Measurements from ENCODE around the gene ADAMTS7. TPM values are rescaled to one million over a fixed set of nuclear protein-coding genes. Genes with fewer than 3 reads are reported as not detected.
"Not testable (repeated sequence)": the region's sequence is repeated elsewhere in the genome, so short reads cannot be mapped to it uniquely, and the experiment has no call there.

The ADAMTS7 gene
- polyA plus RNA-seq, 1 donor from 2014 or later = 31.5 TPM

GRCh38 chr15:78762386-78762961 lies 48.8 kb downstream of the ADAMTS7 start:
- not testable (repeated sequence) for H3K4me3 ChIP-seq (ENCODE audit: low read length); H3K27ac ChIP-seq (ENCODE audit: low read length); H3F3A ChIP-seq (ENCODE audit: insufficient read depth, low read length, poor library complexity, severe bottlenecking); H3K9me2 ChIP-seq (ENCODE audit: insufficient read depth, low read length); H2AFZ ChIP-seq (ENCODE audit: low read depth, low read length); H3K9me3 ChIP-seq (ENCODE audit: low read length); H3K27me3 ChIP-seq (ENCODE audit: insufficient read depth, low read depth, low read length); H3K9ac ChIP-seq (ENCODE audit: low read length); H3K36me3 ChIP-seq (ENCODE audit: insufficient read depth, low read length); H3K79me2 ChIP-seq (replicated peaks; ENCODE audit: insufficient read depth, low read length); H4K20me1 ChIP-seq (ENCODE audit: insufficient read depth); H3K4me2 ChIP-seq (ENCODE audit: low read length)

GRCh38 chr15:78761891-78762385 lies 49.3 kb downstream of the ADAMTS7 start:
- Histone ChIP-seq H3K9me3 (ENCODE audit: low read length) (no peaks in the 10 kb centered on the region), H3K9ac (ENCODE audit: low read length) (no peak overlapping the region), H3K27ac (ENCODE audit: low read length) (no peak overlapping the region), H3K4me2 (ENCODE audit: low read length) (no peak overlapping the region), H3F3A (ENCODE audit: insufficient read depth, low read length, poor library complexity, severe bottlenecking) (no peaks in the 10 kb centered on the region), H3K9me2 (ENCODE audit: insufficient read depth, low read length) (no peaks in the 10 kb centered on the region), H3K27me3 (ENCODE audit: insufficient read depth, low read depth, low read length) (no peaks in the 10 kb centered on the region), H2AFZ (ENCODE audit: low read depth, low read length) (no peak overlapping the region), H3K4me3 (ENCODE audit: low read length) (no peak overlapping the region), H4K20me1 (ENCODE audit: insufficient read depth) (no peaks in the 10 kb centered on the region), H3K79me2 (replicated peaks; ENCODE audit: insufficient read depth, low read length) (no peaks in the 10 kb centered on the region), H3K36me3 (ENCODE audit: insufficient read depth, low read length) (no peaks in the 10 kb centered on the region)
- TF ChIP-seq EZH2 (IDR thresholded peaks at IDR 0.05; ENCODE audit: borderline replicate concordance, insufficient read depth, low read length, poor library complexity, severe bottlenecking) = no peak
- TF ChIP-seq EP300 (conservative IDR thresholded peaks at IDR 0.05; ENCODE audit: poor library complexity, severe bottlenecking) = no peak
- TF ChIP-seq, protein P1, sequence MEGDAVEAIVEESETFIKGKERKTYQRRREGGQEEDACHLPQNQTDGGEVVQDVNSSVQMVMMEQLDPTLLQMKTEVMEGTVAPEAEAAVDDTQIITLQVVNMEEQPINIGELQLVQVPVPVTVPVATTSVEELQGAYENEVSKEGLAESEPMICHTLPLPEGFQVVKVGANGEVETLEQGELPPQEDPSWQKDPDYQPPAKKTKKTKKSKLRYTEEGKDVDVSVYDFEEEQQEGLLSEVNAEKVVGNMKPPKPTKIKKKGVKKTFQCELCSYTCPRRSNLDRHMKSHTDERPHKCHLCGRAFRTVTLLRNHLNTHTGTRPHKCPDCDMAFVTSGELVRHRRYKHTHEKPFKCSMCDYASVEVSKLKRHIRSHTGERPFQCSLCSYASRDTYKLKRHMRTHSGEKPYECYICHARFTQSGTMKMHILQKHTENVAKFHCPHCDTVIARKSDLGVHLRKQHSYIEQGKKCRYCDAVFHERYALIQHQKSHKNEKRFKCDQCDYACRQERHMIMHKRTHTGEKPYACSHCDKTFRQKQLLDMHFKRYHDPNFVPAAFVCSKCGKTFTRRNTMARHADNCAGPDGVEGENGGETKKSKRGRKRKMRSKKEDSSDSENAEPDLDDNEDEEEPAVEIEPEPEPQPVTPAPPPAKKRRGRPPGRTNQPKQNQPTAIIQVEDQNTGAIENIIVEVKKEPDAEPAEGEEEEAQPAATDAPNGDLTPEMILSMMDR (IDR thresholded peaks at IDR 0.05; ENCODE audit: poor library complexity, severe bottlenecking) = no peak
- TF ChIP-seq SMC3 (conservative IDR thresholded peaks at IDR 0.05; ENCODE audit: poor library complexity) = no peak
- TF ChIP-seq TAF1 (IDR thresholded peaks at IDR 0.05; ENCODE audit: low read depth) = no peak
- no peak for TF ChIP-seq RAD21 (conservative IDR thresholded peaks at IDR 0.05)
- no peak for TF ChIP-seq REST (IDR thresholded peaks at IDR 0.05; ENCODE audit: borderline replicate concordance)
- TF ChIP-seq POLR2AphosphoS5 (IDR thresholded peaks at IDR 0.05) = no peak
- no peak for TF ChIP-seq MXI1 (conservative IDR thresholded peaks at IDR 0.05; ENCODE audit: poor library complexity, severe bottlenecking)

GRCh38 chr15:78761475-78761874 lies 49.8 kb downstream of the ADAMTS7 start:
- H3K9me2 ChIP-seq (ENCODE audit: insufficient read depth, low read length); H3K79me2 ChIP-seq (replicated peaks; ENCODE audit: insufficient read depth, low read length); H3K9me3 ChIP-seq (ENCODE audit: low read length); H3K27me3 ChIP-seq (ENCODE audit: insufficient read depth, low read depth, low read length); H3K27ac ChIP-seq (ENCODE audit: low read length); H2AFZ ChIP-seq (ENCODE audit: low read depth, low read length); H3K9ac ChIP-seq (ENCODE audit: low read length); H4K20me1 ChIP-seq (ENCODE audit: insufficient read depth); H3K4me2 ChIP-seq (ENCODE audit: low read length); H3F3A ChIP-seq (ENCODE audit: insufficient read depth, low read length, poor library complexity, severe bottlenecking); H3K4me3 ChIP-seq (ENCODE audit: low read length); H3K36me3 ChIP-seq (ENCODE audit: insufficient read depth, low read length): not testable (repeated sequence)

Data from neural cell (in vitro differentiated cells).